Fibroblast of lung (primary cell): ENCODE data around the gene BBC3. TPM values are rescaled to one million over a fixed set of nuclear protein-coding genes. Genes with fewer than 3 reads are reported as not detected.

Experiments
- DNase-seq, 2 donors: peaks; one replicate each; pipeline versions ENCODE4 v3.0.0 to v3.0.0-alpha.2; 2010; ENCODE audit warnings: low read depth in 2 of 2
- H2AFZ ChIP-seq: 2 replicates; pipeline ENCODE4 v1.5.1; 2012; ENCODE audit warnings: low read length, control low read depth, inconsistent platforms
- H3K27ac ChIP-seq: 2 replicates; pipeline ENCODE4 v1.5.1; 2011; ENCODE audit warnings: low read length, control low read depth; ENCODE audit not compliant: insufficient read depth
- H3K27me3 ChIP-seq: 2 replicates; pipeline ENCODE4 v1.5.1; 2011; ENCODE audit warnings: mild to moderate bottlenecking, low read length; ENCODE audit not compliant: control insufficient read depth, insufficient read depth
- H3K36me3 ChIP-seq: 2 replicates; pipeline ENCODE4 v1.5.1; 2011; ENCODE audit warnings: low read length; ENCODE audit not compliant: control insufficient read depth, insufficient read depth
- H3K4me1 ChIP-seq: 2 replicates; pipeline ENCODE4 v1.5.1; 2011; ENCODE audit warnings: low read length; ENCODE audit not compliant: control insufficient read depth, insufficient read depth; ENCODE audit errors: extremely low read depth
- H3K4me2 ChIP-seq: 2 replicates; pipeline ENCODE4 v1.5.1; 2011; ENCODE audit warnings: low read length, control low read depth; ENCODE audit not compliant: insufficient read depth; ENCODE audit errors: extremely low read depth
- H3K4me3 ChIP-seq, 4 experiments: fragments of 200-600 bp in 1 of 4; sonication (generic) in 1 of 4; replicated peaks in 1 of 4; 2 replicates each; pipeline ENCODE4 v1.5.1; 2011 to 2016; ENCODE audit warnings: low read length in 4 of 4, low read depth in 3 of 4, mild to moderate bottlenecking in 3 of 4, control low read depth in 2 of 4, inconsistent platforms in 1 of 4, mixed read lengths in 1 of 4; ENCODE audit not compliant: insufficient read depth in 1 of 4; ENCODE audit errors: control extremely low read depth in 1 of 4
- H3K79me2 ChIP-seq: 2 replicates; pipeline ENCODE4 v1.5.1; 2012; ENCODE audit warnings: mild to moderate bottlenecking, low read length, inconsistent platforms; ENCODE audit not compliant: control insufficient read depth, insufficient read depth
- H3K9ac ChIP-seq: 2 replicates; pipeline ENCODE4 v1.5.1; 2011; ENCODE audit warnings: mild to moderate bottlenecking, low read length, control low read depth; ENCODE audit not compliant: insufficient read depth
- H3K9me3 ChIP-seq: 2 replicates; pipeline ENCODE4 v1.5.1; 2012; ENCODE audit warnings: low read depth, low read length; ENCODE audit not compliant: control insufficient read depth, insufficient read depth
- H4K20me1 ChIP-seq: 2 replicates; pipeline ENCODE4 v1.5.1; 2011; ENCODE audit warnings: low read length; ENCODE audit not compliant: control insufficient read depth, insufficient read depth; ENCODE audit errors: extremely low read depth
- CTCF ChIP-seq, 2 donors: IDR thresholded peaks in 1 of 2; conservative IDR thresholded peaks in 1 of 2; 1 replicate in 1 of 2; 2 replicates in 1 of 2; pipeline ENCODE4 v1.5.1; 2011 to 2012; ENCODE audit warnings: low read length in 2 of 2, control low read depth in 1 of 2, inconsistent platforms in 1 of 2, low read depth in 1 of 2, mild to moderate bottlenecking in 1 of 2
- EZH2 ChIP-seq: IDR thresholded peaks from 2 replicates; pipeline ENCODE4 v1.5.1; 2012; ENCODE audit warnings: low read length, control low read depth, mild to moderate bottlenecking; ENCODE audit errors: missing control alignments
- polyA plus RNA-seq, 2 donors: library from polyadenylated mRNA; depleted of rRNA in 1 of 2; stranded (reverse) in 1 of 2; unstranded in 1 of 2; fragments of >200 nt; gene quantifications; 2 replicates each; pipeline ENCODE4 v1.2.1, GENCODE V29; 2011 to 2012; ENCODE audit warnings: missing spikeins in 1 of 2
- total RNA-seq: library from RNA; depleted of rRNA; stranded (reverse); fragments of >200 nt; gene quantifications from 2 replicates; pipeline ENCODE4 v1.2.1, GENCODE V29; 2014

The BBC3 gene
- total and polyA plus RNA-seq, 2 donors (not counting 1 experiment from before 2014, with no cell fraction given): 2.4 to 37.7 TPM

GRCh38 chr19:47209319-47210179, 21.4 kb downstream of the BBC3 start:
- TF ChIP-seq EZH2 (no peak), CTCF (conservative IDR thresholded peaks at IDR 0.05 in 1 of 2, IDR thresholded peaks at IDR 0.05 in 1 of 2; ENCODE audit: low read depth in 1 of 2, low read length in 2 of 2) (no peak)
- Histone ChIP-seq H3K36me3 (peaks cover 9% of the 10 kb centered on the region), H3K9ac (no peak overlapping the region), H3K27me3 (no peaks in the 10 kb centered on the region), H3K4me1 (peaks cover 3% of the 10 kb centered on the region), H3K4me3 (no peak overlapping the region), H3K79me2 (no peaks in the 10 kb centered on the region), H3K9me3 (no peaks in the 10 kb centered on the region), H3K4me2 (no peak overlapping the region), H4K20me1 (no peaks in the 10 kb centered on the region), H3K27ac (no peak overlapping the region), H2AFZ (no peak overlapping the region)
- peak in 1 of 2 donors; percentile 38 for DNase-seq

GRCh38 chr19:47203254-47203653, 27.7 kb downstream of the BBC3 start:
- H3K27me3 ChIP-seq: no peaks in the 10 kb centered on the region
- H3K9ac ChIP-seq: no peak overlapping the region
- H3K4me2 ChIP-seq: no peak overlapping the region
- no peaks in the 10 kb centered on the region for H3K79me2 ChIP-seq
- H3K4me3 ChIP-seq: no peak overlapping the region
- no peak for DNase-seq
- H3K9me3 ChIP-seq: no peaks in the 10 kb centered on the region
- TF ChIP-seq CTCF (conservative IDR thresholded peaks at IDR 0.05 in 1 of 2, IDR thresholded peaks at IDR 0.05 in 1 of 2; ENCODE audit: low read depth in 1 of 2, low read length in 2 of 2) (no peak), EZH2 (no peak)
- H3K4me1 ChIP-seq: no peaks in the 10 kb centered on the region
- H2AFZ ChIP-seq: no peak overlapping the region
- H3K27ac ChIP-seq: no peak overlapping the region
- no peaks in the 10 kb centered on the region for H4K20me1 ChIP-seq
- peaks cover 12% of the 10 kb centered on the region for H3K36me3 ChIP-seq

- H3K27me3 ChIP-seq: no peaks in the 10 kb centered on the region
- H3K9me3 ChIP-seq: no peaks in the 10 kb centered on the region
- H3K79me2 ChIP-seq: no peaks in the 10 kb centered on the region
- H3K4me2 ChIP-seq: no peak overlapping the region
- no peak for DNase-seq
- TF ChIP-seq CTCF (conservative IDR thresholded peaks at IDR 0.05 in 1 of 2, IDR thresholded peaks at IDR 0.05 in 1 of 2; ENCODE audit: low read depth in 1 of 2, low read length in 2 of 2) (no peak), EZH2 (no peak)
- H3K36me3 ChIP-seq: peaks cover 13% of the 10 kb centered on the region
- H3K27ac ChIP-seq: no peak overlapping the region
- no peak overlapping the region for H2AFZ ChIP-seq
- no peak overlapping the region for H3K9ac ChIP-seq
- H4K20me1 ChIP-seq: no peaks in the 10 kb centered on the region
- no peak overlapping the region for H3K4me3 ChIP-seq
- no peaks in the 10 kb centered on the region for H3K4me1 ChIP-seq
Observed at GRCh38 chr19:47200530-47200929, 30.5 kb downstream of the BBC3 start.
